Type B pancreatic cell (in vitro differentiated cells): ENCODE data around the gene KCNQ5. TPM values are rescaled to one million over a fixed set of nuclear protein-coding genes. Genes with fewer than 3 reads are reported as not detected.

Experiments used
- DNase-seq: peaks from one replicate; pipeline ENCODE4 v3.0.0; 2021; ENCODE audit warnings: mixed read lengths; ENCODE audit not compliant: unreplicated experiment; ENCODE audit errors: extremely low spot score
- H3K27ac Mint-ChIP-seq: 2 replicates; pipeline ENCODE4 v1.8.0; 2021; ENCODE audit warnings: mild to moderate bottlenecking, mixed read lengths
- H3K27me3 Mint-ChIP-seq: 2 replicates; pipeline ENCODE4 v1.8.0; 2021; ENCODE audit warnings: mixed read lengths
- H3K36me3 Mint-ChIP-seq: 2 replicates; pipeline ENCODE4 v1.8.0; 2021; ENCODE audit warnings: mixed read lengths
- H3K4me1 Mint-ChIP-seq: one replicate; pipeline ENCODE4 v1.8.0; 2021; ENCODE audit warnings: mixed read lengths; ENCODE audit not compliant: unreplicated experiment
- H3K4me3 Mint-ChIP-seq: 2 replicates; pipeline ENCODE4 v1.8.0; 2021; ENCODE audit warnings: mild to moderate bottlenecking, mixed read lengths
- H3K9me3 Mint-ChIP-seq: 2 replicates; pipeline ENCODE4 v1.8.0; 2021; ENCODE audit warnings: mixed read lengths
- CTCF ChIP-seq: fragments of 200-600 bp; sonication (generic); conservative IDR thresholded peaks from 2 replicates; pipeline ENCODE4 v1.5.0; 2021; ENCODE audit warnings: antibody characterized with exemption, mild to moderate bottlenecking
- total RNA-seq: library from RNA; stranded (reverse); gene quantifications from 2 replicates; pipeline ENCODE4 v1.2.1, GENCODE V29; 2021; ENCODE audit warnings: low replicate concordance

The KCNQ5 gene
- total RNA-seq, 1 donor from 2014 or later = 1.7 TPM

- Mint-ChIP-seq H3K9me3 (no peaks in the 10 kb centered on the region), H3K27ac (no peak overlapping the region), H3K4me3 (no peak overlapping the region), H3K4me1 (no peaks in the 10 kb centered on the region), H3K36me3 (no peaks in the 10 kb centered on the region), H3K27me3 (no peaks in the 10 kb centered on the region)
- DNase-seq = no peak
- TF ChIP-seq CTCF = no peak
These were observed 316.2 kb downstream of the KCNQ5 start for GRCh38 chr6:72938104-72938503.

- no peaks in the 10 kb centered on the region for H3K4me1 Mint-ChIP-seq
- TF ChIP-seq CTCF = no peak
- H3K36me3 Mint-ChIP-seq = no peaks in the 10 kb centered on the region
- no peaks in the 10 kb centered on the region for H3K9me3 Mint-ChIP-seq
- no peaks in the 10 kb centered on the region for H3K27me3 Mint-ChIP-seq
- DNase-seq = no peak
- H3K27ac Mint-ChIP-seq = no peak overlapping the region
- H3K4me3 Mint-ChIP-seq = no peak overlapping the region
These were observed 317.1 kb downstream of the KCNQ5 start for GRCh38 chr6:72939004-72939403.

DNA sequence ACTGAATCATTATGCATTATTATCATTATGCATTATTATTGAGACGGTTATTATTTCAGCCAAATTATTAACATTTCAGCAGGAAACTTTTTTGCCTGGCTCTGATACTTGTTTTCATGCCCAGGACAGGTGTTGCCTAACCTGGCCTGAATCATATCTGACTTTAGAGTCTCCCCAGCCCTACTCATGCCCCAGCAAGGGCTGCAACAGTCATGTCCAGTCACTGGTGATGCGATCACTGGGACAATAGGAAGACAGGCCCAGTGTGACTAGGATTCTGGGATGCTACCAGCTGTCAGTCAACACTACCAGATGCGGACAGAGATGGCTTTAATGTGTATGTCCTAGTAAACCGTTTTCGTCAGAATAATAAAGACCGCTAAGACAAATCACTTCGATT, 318.4 kb downstream of the KCNQ5 start:
- Mint-ChIP-seq H3K4me1 (no peaks in the 10 kb centered on the region), H3K27ac (no peak overlapping the region), H3K36me3 (no peaks in the 10 kb centered on the region), H3K9me3 (no peaks in the 10 kb centered on the region), H3K4me3 (no peak overlapping the region), H3K27me3 (no peaks in the 10 kb centered on the region)
- no peak for DNase-seq
- TF ChIP-seq CTCF = no peak

GRCh38 chr6:72941263-72941662, 319.4 kb downstream of the KCNQ5 start:
- no peak for DNase-seq
- TF ChIP-seq CTCF = no peak
- Mint-ChIP-seq H3K9me3 (no peaks in the 10 kb centered on the region), H3K27me3 (no peaks in the 10 kb centered on the region), H3K4me3 (no peak overlapping the region), H3K4me1 (no peaks in the 10 kb centered on the region), H3K36me3 (no peaks in the 10 kb centered on the region), H3K27ac (no peak overlapping the region)

GRCh38 chr6:72941751-72942150, 319.9 kb downstream of the KCNQ5 start:
- H3K36me3 Mint-ChIP-seq = no peaks in the 10 kb centered on the region
- H3K9me3 Mint-ChIP-seq = no peaks in the 10 kb centered on the region
- no peak for DNase-seq
- H3K27me3 Mint-ChIP-seq = no peaks in the 10 kb centered on the region
- H3K4me1 Mint-ChIP-seq = no peaks in the 10 kb centered on the region
- no peak for TF ChIP-seq CTCF
- no peak overlapping the region for H3K27ac Mint-ChIP-seq
- H3K4me3 Mint-ChIP-seq = no peak overlapping the region

GRCh38 chr6:72943699-72944098, 321.8 kb downstream of the KCNQ5 start:
- Mint-ChIP-seq H3K4me1 (no peaks in the 10 kb centered on the region), H3K4me3 (no peak overlapping the region), H3K9me3 (no peaks in the 10 kb centered on the region), H3K27me3 (no peaks in the 10 kb centered on the region), H3K27ac (no peak overlapping the region), H3K36me3 (no peaks in the 10 kb centered on the region)
- TF ChIP-seq CTCF = no peak
- no peak for DNase-seq
